ENCODE measurements around the gene SDSL. TPM values are rescaled to one million over a fixed set of nuclear protein-coding genes. Genes with fewer than 3 reads are reported as not detected.

The SDSL gene
- total RNA-seq, 2 donors from 2014 or later, result 0.76 to 2.6 TPM

GRCh38 chr12:113457185-113457584 is 35.0 kb downstream of the SDSL start:
- no peaks in the 10 kb centered on the region for H3K9me3 Mint-ChIP-seq
- DNase-seq (ENCODE audit: low spot score), result no peak
- H3K36me3 Mint-ChIP-seq, result no peaks in the 10 kb centered on the region
- H3K4me1 Mint-ChIP-seq (ENCODE audit: low read depth in 2 of 2), result peaks cover 0 to 4% of the 10 kb centered on the region in 2 donors
- no peak overlapping the region for H3K4me3 Mint-ChIP-seq
- no peak overlapping the region for H3K27ac Mint-ChIP-seq
- peaks cover 29 to 37% of the 10 kb centered on the region in 2 donors for H3K27me3 Mint-ChIP-seq
- ATAC-seq, result no peak

- DNase-seq (ENCODE audit: low spot score), result no peak
- Mint-ChIP-seq H3K9me3 (no peaks in the 10 kb centered on the region), H3K27ac (no peak overlapping the region), H3K36me3 (no peaks in the 10 kb centered on the region), H3K27me3 (peaks cover 32 to 42% of the 10 kb centered on the region in 2 donors), H3K4me3 (no peak overlapping the region), H3K4me1 (ENCODE audit: low read depth in 2 of 2) (peaks cover 5 to 7% of the 10 kb centered on the region in 2 donors)
- ATAC-seq, result no peak
Observed at GRCh38 chr12:113457710-113458109, 35.5 kb downstream of the SDSL start.

DNA sequence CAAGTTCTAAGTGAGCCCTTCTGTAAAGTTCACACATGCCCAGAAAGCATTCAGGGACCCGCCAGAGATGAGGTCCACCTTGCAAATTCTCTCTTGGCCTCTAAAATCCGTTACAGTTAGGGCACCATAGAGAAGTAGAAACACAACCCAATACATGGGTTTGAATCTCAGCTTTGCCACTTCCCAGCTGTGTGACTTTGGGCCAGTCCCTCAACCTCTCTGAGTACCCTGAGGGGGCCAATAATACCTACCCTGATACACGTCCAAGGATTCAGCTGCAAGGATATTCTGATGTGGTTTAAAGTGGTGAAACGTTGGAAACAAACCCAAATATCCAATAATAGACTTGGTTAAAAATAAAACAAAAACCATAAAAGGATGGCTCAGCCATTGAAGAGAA is 37.8 kb downstream of the SDSL start:
- Mint-ChIP-seq H3K27ac (no peak overlapping the region), H3K4me3 (no peak overlapping the region), H3K9me3 (no peaks in the 10 kb centered on the region), H3K27me3 (peaks cover 41 to 56% of the 10 kb centered on the region in 2 donors), H3K4me1 (ENCODE audit: low read depth in 2 of 2) (peaks cover 14 to 15% of the 10 kb centered on the region in 2 donors), H3K36me3 (peaks cover 6% of the 10 kb centered on the region)
- DNase-seq (ENCODE audit: low spot score), result no peak
- ATAC-seq, result no peak

DNA sequence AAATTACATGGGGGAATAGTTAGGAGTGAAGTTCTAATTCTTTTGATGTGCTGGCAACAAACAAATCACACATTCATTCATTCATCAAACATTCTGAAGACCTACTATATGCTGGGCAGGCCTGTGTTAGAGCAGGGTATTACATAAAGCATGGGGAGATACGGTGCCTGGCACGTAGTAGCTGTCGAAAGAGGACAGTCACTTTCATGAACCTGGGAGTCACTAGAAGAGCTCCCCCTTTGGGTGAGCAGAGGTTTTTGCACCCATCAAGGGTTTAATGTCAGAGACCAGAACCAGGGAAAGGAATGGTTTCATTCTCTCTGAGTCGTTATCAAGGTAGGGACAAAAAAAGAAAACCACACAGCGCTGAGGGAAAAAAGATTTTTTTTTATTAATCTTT is 39.5 kb downstream of the SDSL start:
- ATAC-seq, result no peak
- Mint-ChIP-seq H3K36me3 (peaks cover 6% of the 10 kb centered on the region), H3K27ac (no peak overlapping the region), H3K4me3 (no peak overlapping the region), H3K4me1 (ENCODE audit: low read depth in 2 of 2) (peaks cover 14 to 19% of the 10 kb centered on the region in 2 donors), H3K27me3 (peaks cover 44 to 66% of the 10 kb centered on the region in 2 donors), H3K9me3 (no peaks in the 10 kb centered on the region)
- no peak for DNase-seq (ENCODE audit: low spot score)

GRCh38 chr12:113462117-113462774 is 40.1 kb downstream of the SDSL start:
- no peaks in the 10 kb centered on the region for H3K9me3 Mint-ChIP-seq
- H3K27ac Mint-ChIP-seq, result no peak overlapping the region
- DNase-seq (ENCODE audit: low spot score), result peak; percentile 77

GRCh38 chr12:113462998-113463745 is 41.0 kb downstream of the SDSL start:
- peak overlapping the region; percentile 61 for H3K4me3 Mint-ChIP-seq
- no peak for ATAC-seq
- DNase-seq (ENCODE audit: low spot score), result no peak
- peaks cover 6% of the 10 kb centered on the region for H3K36me3 Mint-ChIP-seq
- H3K4me1 Mint-ChIP-seq (ENCODE audit: low read depth in 2 of 2), result peaks cover 18 to 22% of the 10 kb centered on the region in 2 donors
- no peak overlapping the region for H3K27ac Mint-ChIP-seq
- H3K27me3 Mint-ChIP-seq, result peaks cover 40 to 70% of the 10 kb centered on the region in 2 donors
- H3K9me3 Mint-ChIP-seq, result no peaks in the 10 kb centered on the region

More at GRCh38 chr12:113462117-113462774, 40.1 kb downstream of the SDSL start:
- Mint-ChIP-seq H3K4me3 (peak overlapping the region; percentile 68), H3K36me3 (peaks cover 6% of the 10 kb centered on the region), H3K4me1 (ENCODE audit: low read depth in 2 of 2) (peaks cover 18 to 22% of the 10 kb centered on the region in 2 donors), H3K27me3 (peaks cover 42 to 70% of the 10 kb centered on the region in 2 donors)
- peak; percentile 58 to 74 for ATAC-seq

- Mint-ChIP-seq H3K27me3 (peaks cover 38 to 65% of the 10 kb centered on the region in 2 donors), H3K36me3 (peaks cover 6% of the 10 kb centered on the region), H3K4me1 (ENCODE audit: low read depth in 2 of 2) (peaks cover 18 to 22% of the 10 kb centered on the region in 2 donors), H3K4me3 (peak overlapping the region; percentile 61), H3K9me3 (no peaks in the 10 kb centered on the region), H3K27ac (no peak overlapping the region)
- ATAC-seq (no peak), DNase-seq (ENCODE audit: low spot score) (no peak)
Observed at GRCh38 chr12:113463746-113464451, 41.7 kb downstream of the SDSL start.

DNA sequence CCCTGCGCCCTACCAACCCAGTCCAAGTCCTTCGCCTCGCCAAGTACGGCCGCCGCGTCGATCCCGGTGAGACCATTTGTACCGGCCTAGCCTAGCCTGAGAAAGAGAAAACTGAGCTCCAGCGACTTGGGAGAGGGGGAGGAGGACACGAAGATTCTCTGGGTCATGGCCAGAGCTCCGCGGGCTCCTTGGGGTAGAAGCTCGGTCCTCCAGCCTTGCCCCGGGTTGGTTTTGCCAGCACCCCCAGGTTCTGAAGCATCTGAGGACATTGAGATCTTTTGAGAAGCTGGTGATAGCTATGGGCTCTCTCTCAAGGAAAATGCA is 42.2 kb downstream of the SDSL start:
- ATAC-seq (no peak), DNase-seq (ENCODE audit: low spot score) (no peak)
- peaks cover 18 to 22% of the 10 kb centered on the region in 2 donors for H3K4me1 Mint-ChIP-seq (ENCODE audit: low read depth in 2 of 2)
- H3K27me3 Mint-ChIP-seq, result peaks cover 35 to 59% of the 10 kb centered on the region in 2 donors
- H3K4me3 Mint-ChIP-seq, result no peak overlapping the region
- H3K27ac Mint-ChIP-seq, result no peak overlapping the region
- peaks cover 6% of the 10 kb centered on the region for H3K36me3 Mint-ChIP-seq
- H3K9me3 Mint-ChIP-seq, result no peaks in the 10 kb centered on the region

DNA sequence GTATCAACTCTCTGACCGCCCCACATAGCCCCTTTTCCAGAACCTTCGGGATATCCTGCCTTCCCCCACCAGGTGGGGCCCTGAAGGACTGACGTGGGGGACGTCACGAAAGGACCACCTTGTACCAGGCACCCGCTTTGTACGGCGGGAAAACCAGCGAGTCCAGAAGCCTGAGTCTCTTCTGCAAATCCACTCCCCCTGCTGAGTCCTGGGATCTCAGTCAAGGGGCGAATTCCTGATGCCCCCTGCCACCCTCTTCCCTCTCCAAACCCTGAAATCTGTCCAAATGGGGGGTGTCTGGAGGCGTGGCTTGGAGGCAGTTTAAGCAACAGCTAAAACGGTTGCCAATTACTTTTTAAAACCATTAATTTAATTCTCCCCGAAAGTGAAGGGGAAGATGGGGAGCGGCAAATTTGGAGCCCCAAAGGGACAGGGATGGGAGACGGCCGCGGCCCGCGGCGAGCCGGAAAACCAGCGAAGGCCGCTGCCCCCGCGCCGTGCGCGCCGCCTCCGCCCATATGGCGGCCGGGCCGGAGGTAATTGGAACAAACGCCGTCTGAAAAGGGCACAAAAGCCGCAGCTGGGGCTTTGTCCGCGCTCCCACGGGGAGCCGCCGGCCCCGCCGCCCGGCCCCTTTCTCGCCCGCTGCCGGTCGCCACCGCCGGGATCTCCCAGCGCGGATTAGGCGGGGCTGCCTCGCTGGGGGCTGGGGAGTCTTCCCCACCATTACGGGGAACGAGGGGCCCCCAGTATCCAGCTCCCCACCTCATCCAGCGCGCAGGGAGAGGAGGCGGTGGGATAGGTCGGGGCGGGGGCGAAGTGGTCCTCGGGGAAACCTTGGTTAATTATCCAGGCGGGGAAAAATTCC is 42.9 kb downstream of the SDSL start:
- no peak overlapping the region for H3K4me3 Mint-ChIP-seq
- no peak for ATAC-seq
- H3K27ac Mint-ChIP-seq, result no peak overlapping the region
- peaks cover 6% of the 10 kb centered on the region for H3K36me3 Mint-ChIP-seq
- H3K9me3 Mint-ChIP-seq, result no peaks in the 10 kb centered on the region
- H3K4me1 Mint-ChIP-seq (ENCODE audit: low read depth in 2 of 2), result peaks cover 18 to 22% of the 10 kb centered on the region in 2 donors
- peaks cover 37 to 53% of the 10 kb centered on the region in 2 donors for H3K27me3 Mint-ChIP-seq
- DNase-seq (ENCODE audit: low spot score), result no peak

DNA sequence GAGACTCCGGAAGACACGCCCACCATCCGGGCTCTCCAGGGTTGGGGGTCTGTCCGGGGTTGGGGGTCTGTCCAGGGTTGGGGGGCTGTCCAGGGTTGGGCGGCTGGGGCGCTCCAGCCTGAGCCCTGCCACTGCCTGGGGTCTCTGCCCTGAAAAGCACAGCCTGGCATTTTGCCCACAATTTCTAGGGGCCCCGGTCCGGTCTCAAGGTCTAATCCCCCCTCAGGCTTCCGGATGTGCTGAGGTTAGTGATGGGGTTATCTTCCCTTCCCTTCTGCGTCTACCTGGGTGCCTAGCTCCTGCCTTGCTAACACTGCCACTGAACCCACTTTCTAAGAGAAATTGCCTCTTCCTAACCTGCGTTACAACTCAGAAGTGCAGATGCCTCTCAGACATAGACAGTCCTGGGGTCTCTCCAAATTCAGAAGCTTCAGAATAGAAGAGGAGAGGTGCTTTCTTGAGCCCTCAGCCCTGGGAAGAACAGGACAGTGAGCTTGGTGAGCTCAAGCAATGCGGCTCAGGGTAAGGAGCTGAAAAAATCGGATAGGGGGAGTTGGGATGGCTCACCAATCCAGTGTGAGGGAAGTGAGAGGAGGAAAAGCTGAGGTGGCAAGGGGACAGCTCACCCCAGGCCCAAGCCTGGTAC is 43.8 kb downstream of the SDSL start:
- no peaks in the 10 kb centered on the region for H3K9me3 Mint-ChIP-seq
- H3K27me3 Mint-ChIP-seq, result peaks cover 41 to 44% of the 10 kb centered on the region in 2 donors
- peaks cover 18 to 22% of the 10 kb centered on the region in 2 donors for H3K4me1 Mint-ChIP-seq (ENCODE audit: low read depth in 2 of 2)
- DNase-seq (ENCODE audit: low spot score) (no peak), ATAC-seq (no peak)
- peak overlapping the region; percentile 15 for H3K4me3 Mint-ChIP-seq
- no peak overlapping the region for H3K27ac Mint-ChIP-seq
- H3K36me3 Mint-ChIP-seq, result peaks cover 6% of the 10 kb centered on the region

- H3K36me3 Mint-ChIP-seq, result peaks cover 6% of the 10 kb centered on the region
- peak overlapping the region; percentile 32 for H3K4me3 Mint-ChIP-seq
- H3K27ac Mint-ChIP-seq, result no peak overlapping the region
- ATAC-seq (no peak), DNase-seq (ENCODE audit: low spot score) (no peak)
- H3K27me3 Mint-ChIP-seq, result peaks cover 38 to 39% of the 10 kb centered on the region in 2 donors
- no peaks in the 10 kb centered on the region for H3K9me3 Mint-ChIP-seq
- H3K4me1 Mint-ChIP-seq (ENCODE audit: low read depth in 2 of 2), result peaks cover 18 to 20% of the 10 kb centered on the region in 2 donors
Observed at GRCh38 chr12:113466454-113467141, 44.4 kb downstream of the SDSL start.

- ATAC-seq, result no peak
- DNase-seq (ENCODE audit: low spot score), result no peak
- Mint-ChIP-seq H3K9me3 (no peaks in the 10 kb centered on the region), H3K4me1 (ENCODE audit: low read depth in 2 of 2) (peaks cover 18% of the 10 kb centered on the region in 2 donors), H3K4me3 (peak overlapping the region; percentile 32), H3K36me3 (peaks cover 6% of the 10 kb centered on the region), H3K27ac (no peak overlapping the region), H3K27me3 (peaks cover 34 to 42% of the 10 kb centered on the region in 2 donors)
Observed at GRCh38 chr12:113467142-113467501, 44.9 kb downstream of the SDSL start.

All from natural killer cell treated with Interleukin-12 subunit alpha and Interleukin-12 subunit beta and Interleukin-15 and Interleukin-18, amount 100 ng/mL, for 72 hours (primary cell).